GM12878 (cell line): ENCODE measurements around the gene OLFM1. TPM values are rescaled to one million over a fixed set of nuclear protein-coding genes. Genes with fewer than 3 reads are reported as not detected.

Source experiments
- ATAC-seq: fragments of 200-7000 bp; cut with Tn5 transposase; 3 replicates; pipeline ENCODE4 v1.9.1; 2020; ENCODE audit warnings: mild to moderate bottlenecking, moderate library complexity
- BruUV-seq: library from RNA; stranded (reverse); fragments of 400-500 nt; replicated peaks from 2 replicates; lab custom pipeline; 2021; lab: Mats Ljungman, UMichigan
- CTCF ChIA-PET: fragments of 300-600 bp; sonication (Branson Sonifier 250); formaldehyde crosslinking; extraction: SDS; loops from one replicate; lab custom pipeline; 2021; ENCODE audit warnings: inconsistent platforms; lab: Yijun Ruan, JAX
- POLR2A ChIA-PET: fragments of 350-600 bp; formaldehyde crosslinking; extraction: SDS; loops from one replicate; lab custom pipeline; 2021; ENCODE audit warnings: inconsistent platforms; lab: Charles Lee
- RAD21 ChIA-PET: fragments of 300-600 bp; sonication (Branson Sonifier 250); formaldehyde crosslinking; loops from one replicate; lab custom pipeline; 2023; ENCODE audit warnings: antibody characterized with exemption; ENCODE audit not compliant: unreplicated experiment; lab: Charles Lee
- SMC1A ChIA-PET: fragments of 300-600 bp; sonication (Branson Sonifier 250); formaldehyde crosslinking; loops from one replicate; lab custom pipeline; 2023; ENCODE audit not compliant: unreplicated experiment, uncharacterized antibody; lab: Charles Lee
- DNase-seq: peaks from one replicate; pipeline ENCODE4 v3.0.0-alpha.2; 2011; ENCODE audit warnings: low read depth, low spot score
- FAIRE-seq: peaks from 3 replicates; lab custom pipeline; 2011; peaks lifted over from hg19 to GRCh38; lab: Jason Lieb, UNC
- H2AFZ ChIP-seq: 2 replicates; pipeline ENCODE4 v1.6.0; 2011; ENCODE audit warnings: low read depth, low read length, control low read depth; ENCODE audit not compliant: control insufficient read depth
- H3K27ac ChIP-seq: 2 replicates; pipeline ENCODE4 v1.5.1; 2011; ENCODE audit warnings: control low read depth; ENCODE audit not compliant: control insufficient read depth, insufficient read depth
- H3K27me3 ChIP-seq, 2 experiments: replicated peaks in 1 of 2; 2 replicates each; pipeline versions ENCODE4 v1.6.0 to v1.6.1; 2011; ENCODE audit warnings: low read length in 1 of 2; ENCODE audit not compliant: control insufficient read depth in 2 of 2, insufficient read depth in 2 of 2
- H3K36me3 ChIP-seq, 2 experiments: 2 replicates each; pipeline ENCODE4 v1.5.1; 2011; ENCODE audit warnings: low read length in 1 of 2; ENCODE audit not compliant: control insufficient read depth in 2 of 2, insufficient read depth in 2 of 2
- H3K4me1 ChIP-seq: 2 replicates; pipeline ENCODE4 v1.6.1; 2011; ENCODE audit warnings: mild to moderate bottlenecking, low read length, moderate library complexity, mixed read lengths; ENCODE audit not compliant: control insufficient read depth, insufficient read depth
- H3K4me2 ChIP-seq: 2 replicates; pipeline ENCODE4 v1.6.0; 2011; ENCODE audit warnings: control low read depth; ENCODE audit not compliant: control insufficient read depth, insufficient read depth
- H3K4me3 ChIP-seq: fragments of 200-600 bp; sonication (generic); 2 replicates; pipeline ENCODE4 v1.5.1; 2016
- H3K79me2 ChIP-seq: 2 replicates; pipeline ENCODE4 v1.6.0; 2011; ENCODE audit warnings: low read length; ENCODE audit not compliant: control insufficient read depth, insufficient read depth
- H3K9ac ChIP-seq: 2 replicates; pipeline ENCODE4 v1.8.0; 2011; ENCODE audit warnings: low read length, control low read depth, mixed read lengths; ENCODE audit not compliant: control insufficient read depth, insufficient read depth
- H3K9me3 ChIP-seq: replicated peaks from 3 replicates; pipeline ENCODE4 v1.5.1; 2011; ENCODE audit warnings: mild to moderate bottlenecking, low read length; ENCODE audit not compliant: control insufficient read depth, insufficient read depth
- H4K20me1 ChIP-seq: 2 replicates; pipeline ENCODE4 v1.6.0; 2011; ENCODE audit not compliant: control insufficient read depth, insufficient read depth
- CUX1 ChIP-seq: IDR thresholded peaks from 2 replicates; pipeline ENCODE4 v1.6.1; 2012; ENCODE audit warnings: improper control_type of control experiment, low read depth, low read length; ENCODE audit not compliant: insufficient replicate concordance
- E2F8 ChIP-seq: fragments of 450-650 bp; IDR thresholded peaks from 2 replicates; pipeline ENCODE4 v1.6.1; 2018; ENCODE audit warnings: mild to moderate bottlenecking, low read depth, moderate library complexity; ENCODE audit not compliant: partially characterized antibody
- ETV6 ChIP-seq, 2 experiments: fragments of 450-650 bp in 1 of 2; IDR thresholded peaks in 1 of 2; conservative IDR thresholded peaks in 1 of 2; 2 replicates each; pipeline ENCODE4 v1.6.1; 2014; ENCODE audit warnings: antibody characterized with exemption in 1 of 2, borderline replicate concordance in 1 of 2, low read depth in 1 of 2, mild to moderate bottlenecking in 1 of 2, moderate library complexity in 1 of 2
- FOS ChIP-seq: IDR thresholded peaks from 3 replicates; pipeline ENCODE4 v1.6.1; 2011; ENCODE audit warnings: borderline replicate concordance; ENCODE audit not compliant: insufficient read length; ENCODE audit errors: extremely low read depth
- JUND ChIP-seq: IDR thresholded peaks from 2 replicates; pipeline ENCODE4 v1.6.1; 2012; ENCODE audit warnings: low read depth, mild to moderate bottlenecking, low read length, improper control_type of control experiment, moderate library complexity
- MEF2A ChIP-seq: IDR thresholded peaks from 2 replicates; pipeline ENCODE4 v1.6.1; 2011; ENCODE audit warnings: low read depth, mild to moderate bottlenecking, low read length, moderate library complexity; ENCODE audit not compliant: insufficient read depth
- NBN ChIP-seq: fragments of 450-650 bp; IDR thresholded peaks from 2 replicates; pipeline ENCODE4 v1.6.1; 2016
- PAX5 ChIP-seq: IDR thresholded peaks from 2 replicates; pipeline ENCODE4 v1.6.1; 2011; ENCODE audit warnings: low read depth, low read length, borderline replicate concordance
- RUNX3 ChIP-seq: IDR thresholded peaks from 2 replicates; pipeline ENCODE4 v1.6.1; 2012; ENCODE audit warnings: low read length, inconsistent platforms
- SMC3 ChIP-seq: IDR thresholded peaks from 2 replicates; pipeline ENCODE4 v1.6.1; 2011; ENCODE audit warnings: low read length, improper control_type of control experiment, borderline replicate concordance
- TAF1 ChIP-seq: IDR thresholded peaks from 2 replicates; pipeline ENCODE4 v1.6.1; 2011; ENCODE audit warnings: mild to moderate bottlenecking, low read depth, low read length, borderline replicate concordance
- USF2 ChIP-seq: IDR thresholded peaks from 2 replicates; pipeline ENCODE4 v1.6.1; 2011; ENCODE audit warnings: low read depth, low read length, improper control_type of control experiment, borderline replicate concordance
- ZNF274 ChIP-seq: IDR thresholded peaks from one replicate; pipeline ENCODE4 v1.8.0; 2011; ENCODE audit not compliant: insufficient read length, insufficient read depth
- ZNF622 ChIP-seq: fragments of 450-650 bp; IDR thresholded peaks from 2 replicates; pipeline ENCODE4 v1.6.1; 2017; ENCODE audit warnings: mild to moderate bottlenecking, inconsistent platforms
- WGBS: methylation state at CpG from one replicate; pipeline ENCODE4 v1.1.6; 2016; ENCODE audit warnings: low lambda C conversion rate; ENCODE audit not compliant: insufficient replicate concordance, insufficient coverage; ENCODE audit errors: missing lambda C conversion rate; 5-methylcytosine and 5-hydroxymethylcytosine counted together
- in situ Hi-C: fragments of 300-500 bp; cut with MboI; formaldehyde crosslinking; loops from 9 replicates; pipeline ENCODE4 v1.14.3; 2018; ENCODE audit warnings: mixed read lengths
- intact Hi-C: fragments of 100-400 bp; cut with micrococcal nuclease; formaldehyde crosslinking; loops from one replicate; pipeline ENCODE4 v1.14.2; 2022; ENCODE audit not compliant: unreplicated experiment
- polyA plus RNA-seq, 11 experiments: library from polyadenylated mRNA; depleted of rRNA in 4 of 11; unstranded in 6 of 11; stranded (reverse) in 5 of 11; fragments of >200 nt; fragmentation: Nextera tagmentation in 4 of 11; fragmentation: Illumina TruSeq in 1 of 11; extraction: Ambion mirVana in 4 of 11; extraction: Trizol in 1 of 11; gene quantifications; 1 replicate in 1 of 11; 2 replicates in 10 of 11; pipeline versions ENCODE4 v1.2.1 to v1.2.3, GENCODE V29; 2011 to 2016; ENCODE audit warnings: inconsistent platforms in 2 of 11, missing spikeins in 2 of 11, low read depth in 1 of 11
- total RNA-seq, 4 experiments: library from RNA; depleted of rRNA in 3 of 4; stranded (reverse); fragments of >200 nt in 3 of 4; fragmentation: Illumina TruSeq in 1 of 4; extraction: Trizol in 1 of 4; gene quantifications; 2 replicates each; pipeline versions ENCODE4 v1.2.1 to v1.2.3, GENCODE V29; 2013 to 2021

The OLFM1 gene
- total and polyA plus RNA-seq, 10 of the 15 experiments (the other 5 are each of a cell fraction or from before 2014, with no cell fraction given): not detected

- Histone ChIP-seq H3K36me3 (no peaks in the 10 kb centered on the region), H3K79me2 (no peaks in the 10 kb centered on the region), H3K9me3 (no peaks in the 10 kb centered on the region), H3K4me3 (no peak overlapping the region), H4K20me1 (no peaks in the 10 kb centered on the region), H3K4me1 (no peaks in the 10 kb centered on the region), H3K27ac (no peak overlapping the region), H3K4me2 (no peak overlapping the region), H3K27me3 (no peaks in the 10 kb centered on the region; a peak in 2 of 4 replicates), H2AFZ (no peak overlapping the region), H3K9ac (no peak overlapping the region)
- ChIA-PET CTCF (interaction anchor here (0.5 kb wide), 1 partner anchor 12 kb away, joined by 3 read pairs; no protein-coding TSS in a partner anchor), RAD21 (no interaction called here), POLR2A (no interaction called here), SMC1A (no interaction called here)
- FAIRE-seq (no peak), DNase-seq (no peak), ATAC-seq (no peak)
- no TSS peak for BruUV-seq
- 34% methylated on average over 13 of the region's 13 CpGs for WGBS
- intact Hi-C loops: no loop called here
- in situ Hi-C loops: no loop called here
- TF ChIP-seq JUND: no peak
- TF ChIP-seq SMC3: no peak
- TF ChIP-seq PAX5: no peak
- no peak for TF ChIP-seq ZNF622
- TF ChIP-seq MEF2A: no peak
- no peak for TF ChIP-seq TAF1
- TF ChIP-seq E2F8: no peak
- no peak for TF ChIP-seq FOS
- no peak for TF ChIP-seq RUNX3
- TF ChIP-seq NBN: no peak
- TF ChIP-seq CUX1: no peak
- no peak for TF ChIP-seq USF2
- TF ChIP-seq ZNF274: no peak
- no peak for TF ChIP-seq ETV6 (conservative IDR thresholded peaks at IDR 0.05 in 1 of 2, IDR thresholded peaks at IDR 0.05 in 1 of 2; ENCODE audit: borderline replicate concordance in 1 of 2, low read depth in 1 of 2)
These were observed 49.1 kb upstream of the OLFM1 start for GRCh38 chr9:135038331-135038730.
